ENCODE data around the gene ZFP36. TPM values are rescaled to one million over a fixed set of nuclear protein-coding genes. Genes with fewer than 3 reads are reported as not detected.

The ZFP36 gene
- total RNA-seq, 6 experiments from 2014 or later = 30.9 to 81.6 (median 68.5) TPM

DNA sequence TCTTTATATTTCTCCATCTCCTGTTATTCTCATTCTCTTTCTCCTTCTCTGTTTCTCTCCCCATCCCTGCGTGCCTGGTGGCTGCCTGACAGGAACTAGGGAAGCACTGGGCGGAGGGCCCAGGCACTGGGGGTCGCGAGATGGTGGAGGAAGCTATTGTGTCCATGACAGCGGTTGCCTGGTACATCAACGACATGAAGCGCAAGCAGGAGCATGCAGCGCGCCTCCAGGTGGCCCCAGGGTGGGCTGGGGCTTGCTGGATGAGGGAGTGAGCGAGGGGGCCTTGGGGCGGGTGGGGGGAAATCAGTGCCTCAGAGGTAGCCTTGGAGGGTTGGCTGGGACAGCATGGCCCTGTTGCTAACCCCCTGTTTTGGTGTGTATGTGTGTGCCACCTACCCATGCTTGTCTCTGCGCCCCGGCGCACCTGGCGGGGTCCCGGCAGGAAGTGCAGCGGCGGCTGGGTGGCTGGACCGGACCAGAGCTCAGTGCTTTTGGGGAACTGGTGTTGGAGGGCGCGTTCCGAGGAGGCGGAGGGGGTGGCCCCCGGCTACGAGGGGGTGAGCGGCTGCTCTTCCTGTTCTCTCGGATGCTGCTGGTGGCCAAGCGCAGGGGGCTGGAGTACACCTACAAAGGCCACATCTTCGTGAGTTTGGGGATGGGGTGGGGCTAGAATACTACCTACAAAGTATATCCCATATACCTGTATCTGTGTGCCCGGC is 11.0 kb downstream of the ZFP36 start:
- H3K9me3 Mint-ChIP-seq = no peaks in the 10 kb centered on the region
- TF ChIP-seq, protein P1, sequence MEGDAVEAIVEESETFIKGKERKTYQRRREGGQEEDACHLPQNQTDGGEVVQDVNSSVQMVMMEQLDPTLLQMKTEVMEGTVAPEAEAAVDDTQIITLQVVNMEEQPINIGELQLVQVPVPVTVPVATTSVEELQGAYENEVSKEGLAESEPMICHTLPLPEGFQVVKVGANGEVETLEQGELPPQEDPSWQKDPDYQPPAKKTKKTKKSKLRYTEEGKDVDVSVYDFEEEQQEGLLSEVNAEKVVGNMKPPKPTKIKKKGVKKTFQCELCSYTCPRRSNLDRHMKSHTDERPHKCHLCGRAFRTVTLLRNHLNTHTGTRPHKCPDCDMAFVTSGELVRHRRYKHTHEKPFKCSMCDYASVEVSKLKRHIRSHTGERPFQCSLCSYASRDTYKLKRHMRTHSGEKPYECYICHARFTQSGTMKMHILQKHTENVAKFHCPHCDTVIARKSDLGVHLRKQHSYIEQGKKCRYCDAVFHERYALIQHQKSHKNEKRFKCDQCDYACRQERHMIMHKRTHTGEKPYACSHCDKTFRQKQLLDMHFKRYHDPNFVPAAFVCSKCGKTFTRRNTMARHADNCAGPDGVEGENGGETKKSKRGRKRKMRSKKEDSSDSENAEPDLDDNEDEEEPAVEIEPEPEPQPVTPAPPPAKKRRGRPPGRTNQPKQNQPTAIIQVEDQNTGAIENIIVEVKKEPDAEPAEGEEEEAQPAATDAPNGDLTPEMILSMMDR (IDR thresholded peaks at IDR 0.05) = no peak
- H3K27me3 Mint-ChIP-seq (ENCODE audit: insufficient read depth) = peaks cover 5% of the 10 kb centered on the region
- no peak for DNase-seq
- peaks cover 19% of the 10 kb centered on the region for H3K4me1 Mint-ChIP-seq (ENCODE audit: low read depth)
- H3K4me3 Mint-ChIP-seq = no peak overlapping the region
- no peak overlapping the region for H3K27ac Mint-ChIP-seq
- peaks cover 11% of the 10 kb centered on the region for H3K36me3 Mint-ChIP-seq (ENCODE audit: low read depth)

DNA sequence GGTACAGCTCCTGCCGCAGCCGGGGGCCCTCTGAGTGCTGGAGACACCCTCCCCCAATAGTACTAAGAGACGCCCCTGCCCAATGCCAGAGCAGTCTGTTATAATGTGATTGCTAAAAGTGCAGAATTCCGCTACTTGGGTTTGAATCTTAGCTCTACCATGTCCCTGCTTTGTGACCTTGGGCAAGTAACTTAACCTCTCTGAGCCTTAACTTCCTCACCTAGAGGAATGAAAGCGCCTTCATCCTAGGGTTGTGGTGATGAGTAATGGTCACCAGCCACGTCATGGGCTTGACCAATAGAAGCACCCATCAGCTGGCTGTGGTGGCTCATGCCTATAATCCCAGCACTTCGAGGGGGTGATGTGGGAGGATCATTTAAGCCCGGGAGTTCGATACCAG is 12.4 kb downstream of the ZFP36 start:
- Mint-ChIP-seq H3K27ac (no peak overlapping the region), H3K27me3 (ENCODE audit: insufficient read depth) (no peaks in the 10 kb centered on the region; the same call in none of the 2 replicates), H3K36me3 (ENCODE audit: low read depth) (peaks cover 14% of the 10 kb centered on the region), H3K9me3 (no peaks in the 10 kb centered on the region), H3K4me1 (ENCODE audit: low read depth) (peaks cover 15% of the 10 kb centered on the region), H3K4me3 (no peak overlapping the region)
- TF ChIP-seq, protein P1 (IDR thresholded peaks at IDR 0.05) = no peak
- DNase-seq = no peak

DNA sequence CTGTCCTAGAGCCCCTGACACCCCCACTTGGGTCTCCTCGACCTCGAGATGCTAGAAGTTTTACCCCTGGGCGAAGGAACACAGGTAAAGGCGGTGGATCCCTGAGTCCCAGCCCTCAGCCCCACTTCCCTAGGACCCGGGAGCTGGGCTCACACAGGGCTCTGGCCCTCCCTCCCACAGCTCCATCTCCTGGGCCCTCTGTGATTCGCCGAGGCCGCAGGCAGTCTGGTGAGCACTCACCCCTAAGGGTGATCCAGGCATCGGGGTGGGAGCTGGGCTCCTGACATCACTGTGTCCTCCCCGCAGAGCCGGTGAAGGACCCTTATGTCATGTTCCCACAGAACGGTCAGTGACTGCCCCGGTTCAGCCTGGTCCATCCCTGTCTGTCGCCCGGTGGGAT is 14.1 kb downstream of the ZFP36 start:
- no peaks in the 10 kb centered on the region for H3K9me3 Mint-ChIP-seq
- no peak overlapping the region for H3K4me3 Mint-ChIP-seq
- no peak for DNase-seq
- TF ChIP-seq, protein P1 (IDR thresholded peaks at IDR 0.05) = no peak
- H3K4me1 Mint-ChIP-seq (ENCODE audit: low read depth) = no peaks in the 10 kb centered on the region
- H3K36me3 Mint-ChIP-seq (ENCODE audit: low read depth) = peaks cover 14% of the 10 kb centered on the region
- no peaks in the 10 kb centered on the region for H3K27me3 Mint-ChIP-seq (ENCODE audit: insufficient read depth)
- no peak overlapping the region for H3K27ac Mint-ChIP-seq

DNA sequence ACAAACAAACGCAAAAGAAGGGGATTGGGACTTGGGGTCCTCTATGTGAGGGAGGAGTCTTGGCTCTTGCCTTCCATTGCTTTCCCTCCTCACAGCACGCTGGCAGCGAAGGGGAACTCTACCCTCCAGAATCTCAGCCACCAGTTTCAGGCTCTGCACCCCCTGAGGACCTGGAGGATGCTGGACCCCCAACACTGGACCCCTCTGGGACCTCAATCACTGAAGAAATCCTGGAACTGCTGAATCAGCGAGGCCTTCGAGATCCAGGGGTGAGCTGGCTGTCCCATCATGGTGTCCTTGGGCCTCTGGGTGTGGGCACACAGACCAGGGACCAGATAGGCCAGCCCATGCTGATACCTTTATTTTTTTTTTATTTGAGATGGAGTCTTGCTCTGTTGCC is 15.4 kb downstream of the ZFP36 start:
- no peak overlapping the region for H3K4me3 Mint-ChIP-seq

DNA sequence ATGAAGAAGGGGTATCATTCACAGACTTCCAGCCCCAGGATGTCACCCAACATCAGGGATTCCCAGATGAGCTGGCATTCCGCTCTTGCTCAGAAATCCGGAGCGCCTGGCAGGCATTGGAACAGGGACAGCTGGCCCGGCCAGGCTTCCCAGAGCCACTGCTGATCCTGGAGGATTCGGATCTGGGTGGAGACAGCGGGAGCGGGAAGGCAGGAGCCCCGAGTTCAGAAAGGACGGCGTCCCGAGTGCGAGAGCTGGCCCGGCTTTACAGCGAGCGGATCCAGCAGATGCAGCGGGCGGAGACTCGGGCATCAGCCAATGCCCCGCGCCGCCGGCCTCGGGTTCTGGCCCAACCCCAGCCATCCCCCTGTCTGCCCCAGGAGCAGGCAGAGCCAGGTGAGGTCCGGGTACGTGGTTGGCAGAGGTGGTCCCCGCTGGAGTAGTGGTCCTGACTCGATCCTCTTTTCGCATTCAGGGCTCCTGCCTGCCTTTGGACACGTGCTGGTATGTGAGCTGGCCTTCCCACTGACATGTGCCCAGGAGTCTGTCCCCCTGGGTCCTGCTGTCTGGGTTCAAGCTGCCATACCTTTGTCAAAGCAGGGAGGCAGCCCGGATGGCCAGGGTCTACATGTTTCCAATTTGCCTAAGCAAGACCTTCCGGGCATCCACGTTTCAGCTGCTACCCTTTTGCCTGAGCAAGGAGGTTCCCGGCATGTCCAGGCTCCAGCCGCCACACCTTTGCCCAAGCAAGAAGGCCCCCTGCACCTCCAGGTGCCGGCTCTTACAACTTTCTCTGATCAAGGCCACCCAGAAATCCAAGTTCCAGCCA is 16.8 kb downstream of the ZFP36 start:
- peaks cover 14% of the 10 kb centered on the region for H3K36me3 Mint-ChIP-seq (ENCODE audit: low read depth)
- H3K27me3 Mint-ChIP-seq (ENCODE audit: insufficient read depth) = no peaks in the 10 kb centered on the region
- no peaks in the 10 kb centered on the region for H3K9me3 Mint-ChIP-seq
- peaks cover 6% of the 10 kb centered on the region for H3K4me1 Mint-ChIP-seq (ENCODE audit: low read depth)
- DNase-seq = no peak
- H3K4me3 Mint-ChIP-seq = no peak overlapping the region
- TF ChIP-seq, protein P1 (IDR thresholded peaks at IDR 0.05) = no peak
- no peak overlapping the region for H3K27ac Mint-ChIP-seq

More for the DNA sequence above, 15.4 kb downstream of the ZFP36 start:
- Mint-ChIP-seq H3K4me1 (ENCODE audit: low read depth) (no peaks in the 10 kb centered on the region), H3K27ac (no peak overlapping the region), H3K9me3 (no peaks in the 10 kb centered on the region), H3K27me3 (ENCODE audit: insufficient read depth) (no peaks in the 10 kb centered on the region), H3K36me3 (ENCODE audit: low read depth) (peaks cover 14% of the 10 kb centered on the region)
- TF ChIP-seq, protein P1 (IDR thresholded peaks at IDR 0.05) = no peak
- no peak for DNase-seq

All from HFFc6 (cell line).